ENCODE measurements around the gene ABCC8. TPM values are rescaled to one million over a fixed set of nuclear protein-coding genes. Genes with fewer than 3 reads are reported as not detected.

ABCC8 gene
- total RNA-seq, 3 donors from 2014 or later = 3.8 to 10.8 (median 10.5) TPM

DNA sequence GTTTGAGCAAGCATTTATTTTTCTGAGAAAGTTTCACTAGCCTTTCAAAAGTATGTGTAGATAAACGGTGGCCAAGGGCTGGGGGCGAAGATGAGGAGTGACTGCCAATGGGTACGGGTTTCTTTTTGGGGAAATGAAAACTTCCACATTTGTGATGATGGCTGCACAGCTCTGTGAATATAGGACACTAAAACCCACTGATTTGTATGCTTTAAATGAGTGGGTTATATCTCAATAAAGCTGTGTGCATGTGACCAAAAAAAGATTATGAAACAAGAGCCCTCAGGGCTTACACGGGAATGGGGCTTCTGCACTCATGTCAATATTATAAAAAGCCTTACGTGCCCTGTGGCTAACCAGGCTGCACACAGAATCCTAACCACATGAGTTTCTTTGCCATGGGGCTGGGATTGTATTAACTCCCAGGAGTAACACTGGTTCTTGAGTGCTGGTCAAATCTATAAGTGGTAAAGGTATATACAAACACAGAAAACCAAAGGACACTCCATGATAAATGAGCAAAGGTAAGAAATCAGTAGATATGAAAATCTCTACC is 31.3 kb downstream of the ABCC8 start:
- TF ChIP-seq CTCF (IDR thresholded peaks at IDR 0.05) = no peak
- TF ChIP-seq POLR2AphosphoS5 (IDR thresholded peaks at IDR 0.05) = no peak
- no peak for TF ChIP-seq POLR2A (IDR thresholded peaks at IDR 0.05)
- no peaks in the 10 kb centered on the region for H3K4me1 ChIP-seq
- H3K27me3 ChIP-seq = no peaks in the 10 kb centered on the region
- H3K9me3 ChIP-seq = no peaks in the 10 kb centered on the region
- no peak overlapping the region for H3K27ac ChIP-seq
- H3K36me3 ChIP-seq = no peaks in the 10 kb centered on the region
- H3K4me3 ChIP-seq = no peak overlapping the region
- intact Hi-C loops (cut with DNase I; ENCODE audit: low total_unique reads) = no loop called here
- DNase-seq (ENCODE audit: low spot score in 2 of 2) = no peak

- H3K4me3 ChIP-seq = no peak overlapping the region
- no peaks in the 10 kb centered on the region for H3K36me3 ChIP-seq
- H3K27ac ChIP-seq = no peak overlapping the region
- DNase-seq (ENCODE audit: low spot score in 2 of 2) = no peak
- no peaks in the 10 kb centered on the region for H3K27me3 ChIP-seq
- no peaks in the 10 kb centered on the region for H3K4me1 ChIP-seq
- TF ChIP-seq CTCF (IDR thresholded peaks at IDR 0.05) (no peak), POLR2A (IDR thresholded peaks at IDR 0.05) (no peak), POLR2AphosphoS5 (IDR thresholded peaks at IDR 0.05) (no peak)
- no peaks in the 10 kb centered on the region for H3K9me3 ChIP-seq
- intact Hi-C loops (cut with DNase I; ENCODE audit: low total_unique reads) = no loop called here
Measured at GRCh38 chr11:17443926-17444690, 32.5 kb downstream of the ABCC8 start.

- Histone ChIP-seq H3K4me3 (no peak overlapping the region), H3K36me3 (no peaks in the 10 kb centered on the region), H3K9me3 (no peaks in the 10 kb centered on the region), H3K27me3 (no peaks in the 10 kb centered on the region), H3K4me1 (no peaks in the 10 kb centered on the region), H3K27ac (no peak overlapping the region)
- intact Hi-C loops (cut with DNase I; ENCODE audit: low total_unique reads) = no loop called here
- DNase-seq (ENCODE audit: low spot score in 2 of 2) = no peak
- no peak for TF ChIP-seq POLR2A (IDR thresholded peaks at IDR 0.05)
- TF ChIP-seq POLR2AphosphoS5 (IDR thresholded peaks at IDR 0.05) = no peak
Measured at GRCh38 chr11:17443423-17443822, 33.2 kb downstream of the ABCC8 start.

DNA sequence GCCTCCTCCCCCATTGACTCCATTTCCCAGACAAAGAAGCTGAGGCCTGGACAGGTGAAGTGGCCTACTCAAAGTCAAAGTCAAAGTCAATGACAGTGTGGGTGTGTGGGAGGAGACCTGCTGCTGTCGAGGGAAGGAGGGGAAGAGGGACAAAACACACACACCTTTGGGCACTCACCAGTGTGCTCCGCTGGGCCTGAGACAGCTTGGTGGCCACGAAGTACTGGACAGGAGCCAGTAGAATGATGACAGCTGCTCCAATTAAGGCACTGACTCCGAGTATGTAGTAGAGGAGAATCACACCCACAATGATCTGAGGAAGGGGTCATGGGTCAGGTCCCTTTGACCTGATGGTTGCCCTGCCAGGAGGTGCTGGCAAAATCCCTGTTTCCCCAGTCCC is 33.6 kb downstream of the ABCC8 start:
- no peaks in the 10 kb centered on the region for H3K4me1 ChIP-seq
- no peaks in the 10 kb centered on the region for H3K9me3 ChIP-seq
- no peak for DNase-seq (ENCODE audit: low spot score in 2 of 2)
- no peak overlapping the region for H3K4me3 ChIP-seq
- TF ChIP-seq CTCF (IDR thresholded peaks at IDR 0.05) (no peak), POLR2AphosphoS5 (IDR thresholded peaks at IDR 0.05) (no peak)
- H3K27me3 ChIP-seq = no peaks in the 10 kb centered on the region
- no peaks in the 10 kb centered on the region for H3K36me3 ChIP-seq
- intact Hi-C loops (cut with DNase I; ENCODE audit: low total_unique reads) = no loop called here
- no peak overlapping the region for H3K27ac ChIP-seq

GRCh38 chr11:17439316-17439782 is 37.3 kb downstream of the ABCC8 start:
- intact Hi-C loops (cut with DNase I; ENCODE audit: low total_unique reads) = no loop called here
- no peaks in the 10 kb centered on the region for H3K9me3 ChIP-seq
- no peaks in the 10 kb centered on the region for H3K36me3 ChIP-seq
- no peak overlapping the region for H3K4me3 ChIP-seq
- no peak overlapping the region for H3K27ac ChIP-seq
- H3K4me1 ChIP-seq = no peaks in the 10 kb centered on the region
- TF ChIP-seq POLR2A (IDR thresholded peaks at IDR 0.05) (no peak), POLR2AphosphoS5 (IDR thresholded peaks at IDR 0.05) (no peak), CTCF (IDR thresholded peaks at IDR 0.05) (no peak)
- no peak for DNase-seq (ENCODE audit: low spot score in 2 of 2)
- H3K27me3 ChIP-seq = no peaks in the 10 kb centered on the region
